AG10803 (cell line): ENCODE results near the gene RPAP2.
A peak's percentile ranks its signal among the peaks of the same experiment; 100 is the strongest.

Source experiments
- DNase-seq: peaks from one replicate; pipeline ENCODE4 v3.0.0; 2010; ENCODE audit warnings: low read depth
- H3K4me3 ChIP-seq: 2 replicates; pipeline ENCODE4 v1.5.1; 2011; ENCODE audit warnings: mild to moderate bottlenecking, low read length, control low read depth
- CTCF ChIP-seq: conservative IDR thresholded peaks from 2 replicates; pipeline ENCODE4 v1.5.1; 2011; ENCODE audit warnings: mild to moderate bottlenecking, low read length, control low read depth, inconsistent platforms

Gene RPAP2

DNA sequence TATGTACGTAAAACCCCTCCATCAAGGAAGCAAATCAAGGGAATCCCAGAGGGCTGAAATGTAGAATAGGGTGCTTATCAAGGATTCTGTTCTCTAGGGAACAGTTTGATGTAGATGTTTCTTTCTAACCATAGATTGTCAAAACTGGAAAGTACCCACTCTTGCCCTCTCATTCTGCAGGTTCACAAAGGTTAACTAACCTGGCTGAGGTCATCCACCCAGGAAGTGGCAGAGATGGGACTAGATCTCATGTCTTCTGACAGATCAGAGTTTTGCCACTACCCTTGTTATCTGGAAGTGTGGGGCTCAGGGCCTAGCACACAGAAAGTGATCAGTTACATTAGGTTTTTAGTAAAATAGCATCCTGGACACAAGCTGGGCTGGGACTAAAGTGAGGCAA, 140.4 kb downstream of the RPAP2 start:
- no peak overlapping the region for H3K4me3 ChIP-seq
- TF ChIP-seq CTCF = no peak

DNA sequence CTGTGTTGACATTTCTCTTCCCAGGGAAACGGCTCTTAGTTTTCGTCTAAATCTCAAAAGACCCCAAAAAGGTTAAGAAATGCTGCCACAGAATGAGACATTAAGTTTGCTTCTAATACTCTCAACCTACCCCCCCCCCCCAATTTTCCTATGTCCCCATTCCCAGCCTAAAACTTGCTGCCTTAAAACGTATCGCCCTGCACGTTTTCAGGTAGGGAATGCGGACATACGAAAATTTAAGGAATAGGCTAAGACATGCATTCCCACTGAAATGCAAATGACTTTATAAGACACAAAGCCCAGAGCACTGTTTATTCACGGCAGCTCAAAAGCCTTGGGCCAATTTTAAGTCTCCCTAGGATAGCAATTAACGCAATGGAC, 142.4 kb downstream of the RPAP2 start:
- TF ChIP-seq CTCF = no peak
- no peak for DNase-seq
- no peak overlapping the region for H3K4me3 ChIP-seq

More for the DNA sequence above, 140.4 kb downstream of the RPAP2 start:
- no peak for DNase-seq

- H3K4me3 ChIP-seq = no peak overlapping the region
- TF ChIP-seq CTCF = no peak
- no peak for DNase-seq
Observed at GRCh38 chr1:92441697-92442342, 143.0 kb downstream of the RPAP2 start.

DNA sequence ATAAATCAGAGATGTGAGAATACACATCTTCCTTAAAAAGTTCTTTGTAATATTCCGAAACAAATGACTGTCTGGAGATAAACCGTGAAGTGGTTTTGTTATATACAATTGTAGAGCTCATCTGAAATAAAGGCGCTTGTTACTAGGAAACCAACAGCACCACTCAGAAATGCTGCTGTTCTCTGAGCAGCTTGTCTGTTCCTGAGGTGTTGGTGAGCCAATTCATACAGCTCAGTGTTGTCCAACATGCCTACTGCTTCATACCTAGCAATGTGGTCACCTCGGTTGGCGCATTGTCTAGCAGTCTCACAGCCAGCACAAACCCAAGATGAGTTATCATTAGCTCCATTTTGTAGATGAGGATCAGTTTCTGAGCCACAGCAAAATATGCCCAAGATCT, 143.5 kb downstream of the RPAP2 start:
- TF ChIP-seq CTCF = no peak
- no peak for DNase-seq
- H3K4me3 ChIP-seq = no peak overlapping the region

DNA sequence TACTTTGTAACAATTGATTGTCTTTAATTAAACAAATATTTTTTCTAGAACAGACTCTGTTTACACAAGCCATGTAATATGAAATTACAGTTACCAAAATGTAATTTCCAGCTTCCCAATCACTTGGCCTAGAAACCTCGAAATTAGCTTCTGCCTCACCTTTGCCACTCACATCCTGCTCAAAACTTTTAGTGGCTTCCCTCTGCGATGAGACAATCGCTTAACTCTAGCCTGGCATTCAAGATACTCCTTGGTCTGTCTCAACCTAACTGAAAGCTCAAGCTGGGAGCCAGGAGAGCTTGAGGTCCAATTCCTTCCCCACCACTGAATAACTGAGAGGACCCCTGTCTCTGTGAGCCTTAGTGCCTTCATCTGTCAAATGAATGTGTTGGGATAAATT, 145.0 kb downstream of the RPAP2 start:
- no peak for TF ChIP-seq CTCF
- no peak for DNase-seq
- H3K4me3 ChIP-seq = no peak overlapping the region

DNA sequence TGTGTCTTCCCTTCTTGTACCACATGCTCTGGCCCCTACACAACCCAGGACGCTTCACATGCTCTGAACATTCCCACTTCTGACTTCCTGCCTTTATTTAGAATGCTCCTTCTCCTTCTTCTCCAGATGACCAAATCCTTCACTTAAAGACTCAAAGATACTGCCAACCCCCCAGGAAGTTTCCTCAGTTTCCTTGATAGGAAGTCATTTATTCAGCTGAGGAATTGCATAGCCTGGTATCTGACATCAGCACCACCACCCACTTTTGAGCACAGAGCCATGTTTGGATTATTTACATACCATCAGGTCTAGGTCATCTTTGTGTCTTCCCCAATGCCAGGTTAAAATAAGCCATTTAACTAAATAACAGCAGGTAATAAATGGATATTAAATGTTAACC, 145.5 kb downstream of the RPAP2 start:
- DNase-seq = peak; percentile 31
- H3K4me3 ChIP-seq = no peak overlapping the region

GRCh38 chr1:92445865-92446264, 147.0 kb downstream of the RPAP2 start:
- TF ChIP-seq CTCF = no peak
- DNase-seq = no peak
- no peak overlapping the region for H3K4me3 ChIP-seq

More for the DNA sequence above, 145.5 kb downstream of the RPAP2 start:
- TF ChIP-seq CTCF = no peak
